Prostate gland (tissue), 2 donors: ENCODE results near the gene ARF6. TPM values are rescaled to one million over a fixed set of nuclear protein-coding genes. Genes with fewer than 3 reads are reported as not detected.

ENCODE experiments used
- DNase-seq: peaks from one replicate; pipeline ENCODE4 v3.0.0-alpha.2; 2019; ENCODE audit warnings: low spot score
- H3K27ac ChIP-seq, 2 donors: fragments of 200-600 bp; sonication (generic); 2 replicates each; pipeline ENCODE4 v1.5.1; 2017 to 2019
- H3K27me3 ChIP-seq: fragments of 200-600 bp; sonication (generic); replicated peaks from 2 replicates; pipeline ENCODE4 v1.5.1; 2019; ENCODE audit not compliant: insufficient read depth
- H3K36me3 ChIP-seq, 2 donors: fragments of 200-600 bp; sonication (generic); 1 replicate in 1 of 2; 2 replicates in 1 of 2; pipeline versions ENCODE4 v1.5.1 to v1.8.1; 2017 to 2019
- H3K4me1 ChIP-seq: fragments of 200-600 bp; sonication (generic); replicated peaks from 2 replicates; pipeline ENCODE4 v1.5.1; 2019
- H3K4me3 ChIP-seq, 2 donors: fragments of 200-600 bp; sonication (generic); 2 replicates each; pipeline ENCODE4 v1.5.1; 2017 to 2019
- H3K9me3 ChIP-seq: fragments of 200-600 bp; sonication (generic); 2 replicates; pipeline ENCODE4 v1.5.1; 2017
- POLR2A ChIP-seq: fragments of 450-650 bp; IDR thresholded peaks from one replicate; pipeline ENCODE4 v1.6.1; 2016; ENCODE audit warnings: antibody characterized with exemption, mild to moderate bottlenecking
- POLR2AphosphoS5 ChIP-seq: sonication (generic); formaldehyde crosslinking; IDR thresholded peaks from one replicate; pipeline ENCODE4 v1.6.1; 2017; ENCODE audit warnings: antibody characterized with exemption
- WGBS: methylation state at CpG from one replicate; pipeline ENCODE4 v1.1.5; 2018; 5-methylcytosine and 5-hydroxymethylcytosine counted together
- intact Hi-C: fragments of 100-400 bp; cut with DNase I; formaldehyde crosslinking; loops from one replicate; pipeline ENCODE4 v1.14.2; 2022
- total RNA-seq, 2 donors: library from RNA; depleted of rRNA; stranded (reverse); fragments of >200 nt; gene quantifications; one replicate each; pipeline ENCODE4 v1.1.0, GENCODE V29; 2016
- TF ChIP-seq, protein P1 (sequence below), 4 experiments: fragments of 200-600 bp in 2 of 4; fragments of 450-650 bp in 2 of 4; sonication (generic) in 2 of 4; IDR thresholded peaks; 1 replicate in 3 of 4; 2 replicates in 1 of 4; pipeline ENCODE4 v1.5.1; 2016 to 2019; ENCODE audit warnings: antibody characterized with exemption in 4 of 4, mild to moderate bottlenecking in 2 of 4, moderate library complexity in 2 of 4

Gene ARF6
- total RNA-seq, 2 donors from 2014 or later, result 64.3 to 92.7 TPM

- H3K27ac ChIP-seq, result no peak overlapping the region
- no peak overlapping the region for H3K4me3 ChIP-seq
- intact Hi-C loops, result no loop called here
- no peak for DNase-seq
- H3K9me3 ChIP-seq, result no peaks in the 10 kb centered on the region
- H3K27me3 ChIP-seq, result no peaks in the 10 kb centered on the region
- WGBS, result 97% methylated on average over 2 of the region's 2 CpGs
- no peak for TF ChIP-seq POLR2AphosphoS5
- no peak for TF ChIP-seq POLR2A
- TF ChIP-seq, protein P1, sequence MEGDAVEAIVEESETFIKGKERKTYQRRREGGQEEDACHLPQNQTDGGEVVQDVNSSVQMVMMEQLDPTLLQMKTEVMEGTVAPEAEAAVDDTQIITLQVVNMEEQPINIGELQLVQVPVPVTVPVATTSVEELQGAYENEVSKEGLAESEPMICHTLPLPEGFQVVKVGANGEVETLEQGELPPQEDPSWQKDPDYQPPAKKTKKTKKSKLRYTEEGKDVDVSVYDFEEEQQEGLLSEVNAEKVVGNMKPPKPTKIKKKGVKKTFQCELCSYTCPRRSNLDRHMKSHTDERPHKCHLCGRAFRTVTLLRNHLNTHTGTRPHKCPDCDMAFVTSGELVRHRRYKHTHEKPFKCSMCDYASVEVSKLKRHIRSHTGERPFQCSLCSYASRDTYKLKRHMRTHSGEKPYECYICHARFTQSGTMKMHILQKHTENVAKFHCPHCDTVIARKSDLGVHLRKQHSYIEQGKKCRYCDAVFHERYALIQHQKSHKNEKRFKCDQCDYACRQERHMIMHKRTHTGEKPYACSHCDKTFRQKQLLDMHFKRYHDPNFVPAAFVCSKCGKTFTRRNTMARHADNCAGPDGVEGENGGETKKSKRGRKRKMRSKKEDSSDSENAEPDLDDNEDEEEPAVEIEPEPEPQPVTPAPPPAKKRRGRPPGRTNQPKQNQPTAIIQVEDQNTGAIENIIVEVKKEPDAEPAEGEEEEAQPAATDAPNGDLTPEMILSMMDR (IDR thresholded peaks at IDR 0.05), result no peak
- H3K36me3 ChIP-seq, result no peaks in the 10 kb centered on the region
- H3K4me1 ChIP-seq, result no peaks in the 10 kb centered on the region
These were observed 37.8 kb downstream of the ARF6 start for GRCh38 chr14:49930720-49931119.

DNA sequence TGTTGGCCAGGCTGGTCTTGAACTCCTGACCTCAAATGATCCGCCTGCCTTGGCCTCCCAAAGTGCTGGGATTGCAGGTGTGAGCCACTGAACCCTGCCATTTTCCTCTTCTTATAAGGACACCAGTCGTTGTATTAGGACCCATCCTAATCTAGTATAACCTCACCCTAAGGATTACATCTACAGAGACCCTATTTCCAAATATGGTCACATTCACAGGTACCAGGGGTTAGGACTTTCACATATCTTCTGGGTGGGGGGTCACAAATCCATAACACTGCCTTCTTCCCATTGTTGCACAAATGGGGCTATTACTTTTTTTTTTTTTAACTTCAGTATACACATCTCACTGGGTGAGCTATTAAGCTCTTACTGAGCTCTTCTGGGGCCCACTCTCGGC lies 38.6 kb downstream of the ARF6 start:
- H3K9me3 ChIP-seq, result no peaks in the 10 kb centered on the region
- intact Hi-C loops, result no loop called here
- no peak overlapping the region for H3K4me3 ChIP-seq
- no peaks in the 10 kb centered on the region for H3K36me3 ChIP-seq
- no peaks in the 10 kb centered on the region for H3K27me3 ChIP-seq
- no peak overlapping the region for H3K27ac ChIP-seq
- 61% methylated on average over 3 of the region's 3 CpGs for WGBS
- TF ChIP-seq POLR2AphosphoS5, result no peak
- TF ChIP-seq POLR2A, result no peak
- TF ChIP-seq, protein P1 (IDR thresholded peaks at IDR 0.05), result no peak
- DNase-seq, result no peak
- no peaks in the 10 kb centered on the region for H3K4me1 ChIP-seq

- DNase-seq, result no peak
- no peak for TF ChIP-seq POLR2AphosphoS5
- TF ChIP-seq POLR2A, result no peak
- TF ChIP-seq, protein P1 (IDR thresholded peaks at IDR 0.05), result no peak
- Histone ChIP-seq H3K27me3 (no peaks in the 10 kb centered on the region), H3K9me3 (no peaks in the 10 kb centered on the region), H3K4me1 (no peaks in the 10 kb centered on the region), H3K36me3 (no peaks in the 10 kb centered on the region), H3K27ac (no peak overlapping the region), H3K4me3 (no peak overlapping the region)
- intact Hi-C loops, result no loop called here
- WGBS, result 75% methylated on average over 4 of the region's 4 CpGs
These were observed 40.2 kb downstream of the ARF6 start for GRCh38 chr14:49933128-49933527.

DNA sequence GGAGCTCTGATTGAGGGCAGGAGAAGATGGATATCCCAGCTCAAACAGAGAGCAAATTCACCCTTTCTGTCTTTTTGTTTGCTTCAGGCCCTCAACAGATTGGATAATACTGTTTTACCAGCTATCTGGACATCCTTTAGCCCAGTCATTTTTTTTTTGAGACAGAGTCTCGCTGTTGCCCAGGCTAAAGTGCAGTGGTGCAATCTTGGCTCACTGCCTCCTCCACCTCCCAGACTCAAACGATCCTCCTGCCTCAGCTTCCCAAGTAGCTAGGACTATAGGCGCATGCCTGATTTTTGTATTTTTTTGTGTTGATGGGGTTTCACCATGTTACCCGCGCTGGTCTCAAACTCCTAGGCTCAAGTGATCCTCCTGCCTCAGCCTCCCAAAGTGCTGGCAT lies 40.8 kb downstream of the ARF6 start:
- Histone ChIP-seq H3K4me1 (no peaks in the 10 kb centered on the region), H3K27me3 (no peaks in the 10 kb centered on the region), H3K9me3 (no peaks in the 10 kb centered on the region), H3K27ac (no peak overlapping the region), H3K4me3 (no peak overlapping the region), H3K36me3 (no peaks in the 10 kb centered on the region)
- 73% methylated on average over 5 of the region's 5 CpGs for WGBS
- intact Hi-C loops, result no loop called here
- DNase-seq, result no peak
- TF ChIP-seq, protein P1 (IDR thresholded peaks at IDR 0.05), result no peak
- no peak for TF ChIP-seq POLR2A
- no peak for TF ChIP-seq POLR2AphosphoS5

GRCh38 chr14:49934646-49935045 lies 41.8 kb downstream of the ARF6 start:
- Histone ChIP-seq H3K4me1 (no peaks in the 10 kb centered on the region), H3K9me3 (no peaks in the 10 kb centered on the region), H3K36me3 (no peaks in the 10 kb centered on the region), H3K27me3 (no peaks in the 10 kb centered on the region), H3K4me3 (no peak overlapping the region), H3K27ac (no peak overlapping the region)
- TF ChIP-seq POLR2A (no peak), POLR2AphosphoS5 (no peak)
- TF ChIP-seq, protein P1 (IDR thresholded peaks at IDR 0.05), result no peak
- intact Hi-C loops, result no loop called here
- no peak for DNase-seq
